GM12878 (cell line): ENCODE measurements around the gene OR52E1. TPM values are rescaled to one million over a fixed set of nuclear protein-coding genes. Genes with fewer than 3 reads are reported as not detected.

Experiments
- ATAC-seq: fragments of 200-7000 bp; cut with Tn5 transposase; 3 replicates; pipeline ENCODE4 v1.9.1; 2020; ENCODE audit warnings: mild to moderate bottlenecking, moderate library complexity
- BruUV-seq: library from RNA; stranded (reverse); fragments of 400-500 nt; replicated peaks from 2 replicates; lab custom pipeline; 2021; lab: Mats Ljungman, UMichigan
- CTCF ChIA-PET: fragments of 300-600 bp; sonication (Branson Sonifier 250); formaldehyde crosslinking; extraction: SDS; loops from one replicate; lab custom pipeline; 2021; ENCODE audit warnings: inconsistent platforms; lab: Yijun Ruan, JAX
- POLR2A ChIA-PET: fragments of 350-600 bp; formaldehyde crosslinking; extraction: SDS; loops from one replicate; lab custom pipeline; 2021; ENCODE audit warnings: inconsistent platforms; lab: Charles Lee
- RAD21 ChIA-PET: fragments of 300-600 bp; sonication (Branson Sonifier 250); formaldehyde crosslinking; loops from one replicate; lab custom pipeline; 2023; ENCODE audit warnings: antibody characterized with exemption; ENCODE audit not compliant: unreplicated experiment; lab: Charles Lee
- SMC1A ChIA-PET: fragments of 300-600 bp; sonication (Branson Sonifier 250); formaldehyde crosslinking; loops from one replicate; lab custom pipeline; 2023; ENCODE audit not compliant: unreplicated experiment, uncharacterized antibody; lab: Charles Lee
- DNase-seq: peaks from one replicate; pipeline ENCODE4 v3.0.0-alpha.2; 2011; ENCODE audit warnings: low read depth, low spot score
- FAIRE-seq: peaks from 3 replicates; lab custom pipeline; 2011; peaks lifted over from hg19 to GRCh38; lab: Jason Lieb, UNC
- H2AFZ ChIP-seq: 2 replicates; pipeline ENCODE4 v1.6.0; 2011; ENCODE audit warnings: low read depth, low read length, control low read depth; ENCODE audit not compliant: control insufficient read depth
- H3K27ac ChIP-seq: 2 replicates; pipeline ENCODE4 v1.5.1; 2011; ENCODE audit warnings: control low read depth; ENCODE audit not compliant: control insufficient read depth, insufficient read depth
- H3K27me3 ChIP-seq, 2 experiments: replicated peaks in 1 of 2; 2 replicates each; pipeline versions ENCODE4 v1.6.0 to v1.6.1; 2011; ENCODE audit warnings: low read length in 1 of 2; ENCODE audit not compliant: control insufficient read depth in 2 of 2, insufficient read depth in 2 of 2
- H3K36me3 ChIP-seq, 2 experiments: 2 replicates each; pipeline ENCODE4 v1.5.1; 2011; ENCODE audit warnings: low read length in 1 of 2; ENCODE audit not compliant: control insufficient read depth in 2 of 2, insufficient read depth in 2 of 2
- H3K4me1 ChIP-seq: 2 replicates; pipeline ENCODE4 v1.6.1; 2011; ENCODE audit warnings: mild to moderate bottlenecking, low read length, moderate library complexity, mixed read lengths; ENCODE audit not compliant: control insufficient read depth, insufficient read depth
- H3K4me2 ChIP-seq: 2 replicates; pipeline ENCODE4 v1.6.0; 2011; ENCODE audit warnings: control low read depth; ENCODE audit not compliant: control insufficient read depth, insufficient read depth
- H3K4me3 ChIP-seq: fragments of 200-600 bp; sonication (generic); 2 replicates; pipeline ENCODE4 v1.5.1; 2016
- H3K79me2 ChIP-seq: 2 replicates; pipeline ENCODE4 v1.6.0; 2011; ENCODE audit warnings: low read length; ENCODE audit not compliant: control insufficient read depth, insufficient read depth
- H3K9ac ChIP-seq: 2 replicates; pipeline ENCODE4 v1.8.0; 2011; ENCODE audit warnings: low read length, control low read depth, mixed read lengths; ENCODE audit not compliant: control insufficient read depth, insufficient read depth
- H3K9me3 ChIP-seq: replicated peaks from 3 replicates; pipeline ENCODE4 v1.5.1; 2011; ENCODE audit warnings: mild to moderate bottlenecking, low read length; ENCODE audit not compliant: control insufficient read depth, insufficient read depth
- H4K20me1 ChIP-seq: 2 replicates; pipeline ENCODE4 v1.6.0; 2011; ENCODE audit not compliant: control insufficient read depth, insufficient read depth
- ATF3 ChIP-seq: IDR thresholded peaks from 2 replicates; pipeline ENCODE4 v1.6.1; 2011; ENCODE audit warnings: low read depth, mild to moderate bottlenecking, low read length, moderate library complexity, borderline replicate concordance; ENCODE audit errors: extremely low read depth
- CBX3 ChIP-seq: fragments of 200-600 bp; sonication (generic); IDR thresholded peaks from 2 replicates; pipeline ENCODE4 v1.6.1; 2016; ENCODE audit warnings: low read depth, borderline replicate concordance
- ELK1 ChIP-seq: IDR thresholded peaks from 2 replicates; pipeline ENCODE4 v1.6.1; 2012; ENCODE audit warnings: low read depth, low read length, improper control_type of control experiment
- HDAC6 ChIP-seq: fragments of 200-600 bp; sonication (generic); IDR thresholded peaks from one replicate; pipeline ENCODE4 v1.8.0; 2017; ENCODE audit warnings: antibody characterized with exemption; ENCODE audit not compliant: unreplicated experiment
- JUNB ChIP-seq: IDR thresholded peaks from 2 replicates; pipeline ENCODE4 v1.6.1; 2016; ENCODE audit warnings: antibody characterized with exemption, mild to moderate bottlenecking
- KDM1A ChIP-seq: fragments of 200-600 bp; sonication (generic); IDR thresholded peaks from 2 replicates; pipeline ENCODE4 v1.6.1; 2016; ENCODE audit warnings: borderline replicate concordance
- PRDM15 ChIP-seq: fragments of 450-650 bp; formaldehyde crosslinking; IDR thresholded peaks from 2 replicates; pipeline ENCODE4 v1.4.0; 2020; ENCODE audit warnings: mild to moderate bottlenecking, moderate library complexity
- WRNIP1 ChIP-seq: IDR thresholded peaks from 2 replicates; pipeline ENCODE4 v1.6.1; 2011; ENCODE audit warnings: low read depth, low read length, improper control_type of control experiment, borderline replicate concordance
- ZBTB4 ChIP-seq: fragments of 450-650 bp; formaldehyde crosslinking; IDR thresholded peaks from 2 replicates; pipeline ENCODE4 v1.4.0; 2022; ENCODE audit warnings: mild to moderate bottlenecking, moderate library complexity
- WGBS: methylation state at CpG from one replicate; pipeline ENCODE4 v1.1.6; 2016; ENCODE audit warnings: low lambda C conversion rate; ENCODE audit not compliant: insufficient replicate concordance, insufficient coverage; ENCODE audit errors: missing lambda C conversion rate; 5-methylcytosine and 5-hydroxymethylcytosine counted together
- in situ Hi-C: fragments of 300-500 bp; cut with MboI; formaldehyde crosslinking; loops from 9 replicates; pipeline ENCODE4 v1.14.3; 2018; ENCODE audit warnings: mixed read lengths
- intact Hi-C: fragments of 100-400 bp; cut with micrococcal nuclease; formaldehyde crosslinking; loops from one replicate; pipeline ENCODE4 v1.14.2; 2022; ENCODE audit not compliant: unreplicated experiment
- polyA plus RNA-seq, 11 experiments: library from polyadenylated mRNA; depleted of rRNA in 4 of 11; unstranded in 6 of 11; stranded (reverse) in 5 of 11; fragments of >200 nt; fragmentation: Nextera tagmentation in 4 of 11; fragmentation: Illumina TruSeq in 1 of 11; extraction: Ambion mirVana in 4 of 11; extraction: Trizol in 1 of 11; gene quantifications; 1 replicate in 1 of 11; 2 replicates in 10 of 11; pipeline versions ENCODE4 v1.2.1 to v1.2.3, GENCODE V29; 2011 to 2016; ENCODE audit warnings: inconsistent platforms in 2 of 11, missing spikeins in 2 of 11, low read depth in 1 of 11
- total RNA-seq, 4 experiments: library from RNA; depleted of rRNA in 3 of 4; stranded (reverse); fragments of >200 nt in 3 of 4; fragmentation: Illumina TruSeq in 1 of 4; extraction: Trizol in 1 of 4; gene quantifications; 2 replicates each; pipeline versions ENCODE4 v1.2.1 to v1.2.3, GENCODE V29; 2013 to 2021

Gene OR52E1
- total and polyA plus RNA-seq, 10 of the 15 experiments (the other 5 are each of a cell fraction or from before 2014, with no cell fraction given), result not detected

GRCh38 chr11:5107285-5107684 is 37.9 kb downstream of the OR52E1 start:
- no TSS peak for BruUV-seq
- Histone ChIP-seq H3K4me2 (no peak overlapping the region), H3K4me1 (no peaks in the 10 kb centered on the region), H3K27ac (no peak overlapping the region), H4K20me1 (no peaks in the 10 kb centered on the region), H2AFZ (no peak overlapping the region), H3K79me2 (no peaks in the 10 kb centered on the region), H3K36me3 (no peaks in the 10 kb centered on the region), H3K4me3 (no peak overlapping the region), H3K9me3 (no peaks in the 10 kb centered on the region), H3K27me3 (no peaks in the 10 kb centered on the region; a peak in 1 of 4 replicates), H3K9ac (no peak overlapping the region)
- CTCF ChIA-PET, result no interaction called here
- 0% methylated on average over 3 of the region's 3 CpGs for WGBS
- RAD21 ChIA-PET, result no interaction called here
- TF ChIP-seq WRNIP1, result no peak
- no peak for TF ChIP-seq CBX3
- TF ChIP-seq ELK1, result no peak
- no peak for TF ChIP-seq HDAC6
- TF ChIP-seq PRDM15 (CRISPR knock-in tag), result no peak
- TF ChIP-seq KDM1A, result no peak
- no peak for TF ChIP-seq ATF3
- TF ChIP-seq JUNB, result no peak
- no peak for TF ChIP-seq ZBTB4 (CRISPR knock-in tag)
- FAIRE-seq (no peak), ATAC-seq (no peak), DNase-seq (no peak)
- in situ Hi-C loops, result no loop called here
- intact Hi-C loops, result no loop called here
- POLR2A ChIA-PET, result no interaction called here
- SMC1A ChIA-PET, result interaction anchor here (0.6 kb wide), 1 partner anchor 718 kb away, joined by 4 read pairs; no protein-coding TSS in a partner anchor
